PC-3 (cell line): Measurements from ENCODE around the gene ULK4. TPM values are rescaled to one million over a fixed set of nuclear protein-coding genes. Genes with fewer than 3 reads are reported as not detected.
"Not testable (repeated sequence)": the region's sequence is repeated elsewhere in the genome, so short reads cannot be mapped to it uniquely, and the experiment has no call there.

Experiments
- ATAC-seq: fragments of 200-7000 bp; cut with Tn5 transposase; 2 replicates; pipeline ENCODE4 v1.9.1; 2020; ENCODE audit warnings: mild to moderate bottlenecking, moderate library complexity
- BruUV-seq: library from RNA; stranded (reverse); fragments of 400-500 nt; replicated peaks from 2 replicates; lab custom pipeline; 2021; lab: Mats Ljungman, UMichigan
- CTCF ChIA-PET: fragments of 300-600 bp; sonication (Branson Sonifier 250); formaldehyde crosslinking; loops from one replicate; lab custom pipeline; 2022; ENCODE audit warnings: antibody characterized with exemption; lab: Charles Lee
- POLR2A ChIA-PET: fragments of 300-600 bp; sonication (Branson Sonifier 250); formaldehyde crosslinking; loops from one replicate; lab custom pipeline; 2022; ENCODE audit warnings: antibody characterized with exemption; ENCODE audit not compliant: unreplicated experiment; lab: Charles Lee
- DNase-seq: peaks from one replicate; pipeline ENCODE4 v3.0.0-alpha.2; 2015
- H2AFZ ChIP-seq: fragments of 300-600 bp; sonication (generic); 2 replicates; pipeline ENCODE4 v1.6.0; 2016; ENCODE audit warnings: antibody characterized with exemption, low read length
- H3F3A ChIP-seq: fragments of 300-600 bp; sonication (generic); one replicate; pipeline ENCODE4 v1.6.0; 2017; ENCODE audit warnings: antibody characterized with exemption, low read length, control low read depth, mild to moderate bottlenecking; ENCODE audit not compliant: unreplicated experiment
- H3K27ac ChIP-seq: fragments of 300-600 bp; sonication (generic); 2 replicates; pipeline ENCODE4 v1.5.1; 2016; ENCODE audit warnings: mild to moderate bottlenecking, low read length
- H3K27me3 ChIP-seq: fragments of 300-600 bp; sonication (generic); 2 replicates; pipeline ENCODE4 v1.6.1; 2016; ENCODE audit warnings: low read length, mixed read lengths
- H3K36me3 ChIP-seq: fragments of 300-600 bp; sonication (generic); 2 replicates; pipeline ENCODE4 v1.6.1; 2016; ENCODE audit warnings: low read depth, mixed run types, low read length, mixed read lengths
- H3K4me1 ChIP-seq: fragments of 300-600 bp; sonication (generic); 2 replicates; pipeline ENCODE4 v1.5.1; 2016; ENCODE audit warnings: low read length; ENCODE audit not compliant: insufficient read depth
- H3K4me2 ChIP-seq: fragments of 300-600 bp; sonication (generic); 2 replicates; pipeline ENCODE4 v1.6.0; 2016; ENCODE audit warnings: low read length
- H3K4me3 ChIP-seq: fragments of 300-600 bp; sonication (generic); 2 replicates; pipeline ENCODE4 v1.5.1; 2016; ENCODE audit warnings: mild to moderate bottlenecking, low read length, mixed read lengths
- H3K79me2 ChIP-seq: fragments of 300-600 bp; sonication (generic); 2 replicates; pipeline ENCODE4 v1.6.1; 2017; ENCODE audit warnings: low read length, mixed read lengths
- H3K9ac ChIP-seq: fragments of 300-600 bp; sonication (generic); 2 replicates; pipeline ENCODE4 v1.6.0; 2016; ENCODE audit warnings: mild to moderate bottlenecking, low read length
- H3K9me2 ChIP-seq: fragments of 300-600 bp; sonication (generic); replicated peaks from 2 replicates; pipeline ENCODE4 v1.6.1; 2016; ENCODE audit warnings: mixed run types, low read length, mixed read lengths
- H3K9me3 ChIP-seq: fragments of 300-600 bp; sonication (generic); 2 replicates; pipeline ENCODE4 v1.6.1; 2016; ENCODE audit warnings: low read length, mixed read lengths
- H4K20me1 ChIP-seq: fragments of 300-600 bp; sonication (generic); 2 replicates; pipeline ENCODE4 v1.6.1; 2016; ENCODE audit warnings: low read length, mixed read lengths
- EZH2 ChIP-seq: fragments of 300-600 bp; sonication (generic); IDR thresholded peaks from one replicate; pipeline ENCODE4 v1.6.1; 2017; ENCODE audit warnings: antibody characterized with exemption, mild to moderate bottlenecking, low read length; ENCODE audit not compliant: unreplicated experiment
- EZH2phosphoT487 ChIP-seq: fragments of 300-600 bp; sonication (generic); IDR thresholded peaks from 2 replicates; pipeline ENCODE4 v1.6.1; 2018; ENCODE audit warnings: mild to moderate bottlenecking, antibody characterized with exemption, low read length, borderline replicate concordance
- intact Hi-C: fragments of 100-400 bp; cut with micrococcal nuclease; formaldehyde crosslinking; loops from 2 replicates; pipeline ENCODE4 v1.9.0; 2023
- total RNA-seq: library from RNA; depleted of rRNA; stranded (reverse); fragments of >200 nt; gene quantifications from 2 replicates; pipeline ENCODE4 v1.2.3, GENCODE V29; 2014
- TF ChIP-seq, protein P1 (sequence below): fragments of 300-600 bp; sonication (generic); conservative IDR thresholded peaks from 2 replicates; pipeline ENCODE4 v1.5.1; 2017; ENCODE audit warnings: antibody characterized with exemption, low read depth, mild to moderate bottlenecking, low read length

Gene ULK4
- total RNA-seq, 1 experiment from 2014 or later = 4.8 TPM

DNA sequence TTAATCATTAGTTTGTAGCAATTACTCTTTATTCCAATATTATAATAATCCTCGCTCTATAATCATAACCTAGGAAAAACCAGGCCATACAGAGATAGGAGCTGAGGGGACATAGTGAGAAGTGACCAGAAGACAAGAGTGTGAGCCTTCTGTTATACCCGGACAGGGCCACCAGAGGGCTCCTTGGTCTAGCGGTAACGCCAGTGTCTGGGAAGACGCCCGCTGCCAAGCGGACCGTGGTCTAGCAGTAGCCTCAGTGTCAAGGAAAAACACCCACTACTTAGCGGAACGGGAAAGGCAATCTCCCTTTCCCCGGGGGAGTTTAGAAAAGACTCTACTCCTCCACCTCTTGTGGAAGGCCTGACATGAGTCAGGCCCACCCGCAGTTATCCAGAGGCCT, 266.1 kb downstream of the ULK4 start:
- not testable (repeated sequence) for H3K79me2 ChIP-seq

DNA sequence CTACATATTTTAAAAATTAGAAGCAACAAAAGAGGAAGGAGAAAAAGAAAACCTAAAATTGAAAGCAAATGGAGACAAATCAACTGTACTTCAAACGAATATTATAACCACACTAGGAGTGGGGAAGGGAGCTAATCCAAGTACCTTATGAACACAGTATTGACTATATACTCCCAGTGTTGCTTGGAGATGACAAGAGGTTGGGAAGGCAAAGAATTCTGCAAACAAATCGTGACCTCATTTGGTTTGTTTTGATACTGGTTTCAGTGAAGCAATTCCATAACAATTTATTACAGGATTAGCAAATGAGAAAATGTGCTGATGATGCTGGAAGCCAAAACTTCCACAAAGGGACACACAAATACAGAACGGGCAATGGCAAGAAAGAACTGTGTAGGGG, 268.1 kb downstream of the ULK4 start:
- TF ChIP-seq, protein P1, sequence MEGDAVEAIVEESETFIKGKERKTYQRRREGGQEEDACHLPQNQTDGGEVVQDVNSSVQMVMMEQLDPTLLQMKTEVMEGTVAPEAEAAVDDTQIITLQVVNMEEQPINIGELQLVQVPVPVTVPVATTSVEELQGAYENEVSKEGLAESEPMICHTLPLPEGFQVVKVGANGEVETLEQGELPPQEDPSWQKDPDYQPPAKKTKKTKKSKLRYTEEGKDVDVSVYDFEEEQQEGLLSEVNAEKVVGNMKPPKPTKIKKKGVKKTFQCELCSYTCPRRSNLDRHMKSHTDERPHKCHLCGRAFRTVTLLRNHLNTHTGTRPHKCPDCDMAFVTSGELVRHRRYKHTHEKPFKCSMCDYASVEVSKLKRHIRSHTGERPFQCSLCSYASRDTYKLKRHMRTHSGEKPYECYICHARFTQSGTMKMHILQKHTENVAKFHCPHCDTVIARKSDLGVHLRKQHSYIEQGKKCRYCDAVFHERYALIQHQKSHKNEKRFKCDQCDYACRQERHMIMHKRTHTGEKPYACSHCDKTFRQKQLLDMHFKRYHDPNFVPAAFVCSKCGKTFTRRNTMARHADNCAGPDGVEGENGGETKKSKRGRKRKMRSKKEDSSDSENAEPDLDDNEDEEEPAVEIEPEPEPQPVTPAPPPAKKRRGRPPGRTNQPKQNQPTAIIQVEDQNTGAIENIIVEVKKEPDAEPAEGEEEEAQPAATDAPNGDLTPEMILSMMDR = no peak
- no peak for TF ChIP-seq EZH2phosphoT487
- no peak for TF ChIP-seq EZH2
- no peak overlapping the region for H3K4me3 ChIP-seq
- intact Hi-C loops = no loop called here
- H4K20me1 ChIP-seq = no peaks in the 10 kb centered on the region
- H3K4me1 ChIP-seq = peaks cover 7% of the 10 kb centered on the region; the same call in 1 of the 2 replicates
- ATAC-seq (no peak), DNase-seq (no peak)
- BruUV-seq = no TSS peak
- H3K9me2 ChIP-seq = no peaks in the 10 kb centered on the region
- no peak overlapping the region for H3K27ac ChIP-seq
- ChIA-PET POLR2A (no interaction called here), CTCF (no interaction called here)
- no peak overlapping the region for H3K4me2 ChIP-seq
- H3F3A ChIP-seq = no peaks in the 10 kb centered on the region
- no peaks in the 10 kb centered on the region for H3K27me3 ChIP-seq
- no peak overlapping the region for H2AFZ ChIP-seq
- H3K9ac ChIP-seq = no peak overlapping the region
- H3K9me3 ChIP-seq = no peaks in the 10 kb centered on the region
- H3K36me3 ChIP-seq = no peaks in the 10 kb centered on the region
- no peaks in the 10 kb centered on the region for H3K79me2 ChIP-seq

More for the DNA sequence above, 266.1 kb downstream of the ULK4 start:
- TF ChIP-seq, protein P1 = peak; percentile 48; the same call in 1 of the 2 replicates
- H3K9me3 ChIP-seq, H3K27ac ChIP-seq, H4K20me1 ChIP-seq, POLR2A ChIA-PET, H3K4me1 ChIP-seq, H3K4me2 ChIP-seq, H3K9me2 ChIP-seq, H3F3A ChIP-seq, BruUV-seq, ATAC-seq, H3K4me3 ChIP-seq, H3K36me3 ChIP-seq, H2AFZ ChIP-seq, CTCF ChIA-PET, H3K27me3 ChIP-seq, H3K9ac ChIP-seq: not testable (repeated sequence)
- intact Hi-C loops = loop anchor here (2.0 kb wide), 1 partner anchor 185 kb away; no protein-coding TSS in a partner anchor
- DNase-seq = peak; percentile 21

DNA sequence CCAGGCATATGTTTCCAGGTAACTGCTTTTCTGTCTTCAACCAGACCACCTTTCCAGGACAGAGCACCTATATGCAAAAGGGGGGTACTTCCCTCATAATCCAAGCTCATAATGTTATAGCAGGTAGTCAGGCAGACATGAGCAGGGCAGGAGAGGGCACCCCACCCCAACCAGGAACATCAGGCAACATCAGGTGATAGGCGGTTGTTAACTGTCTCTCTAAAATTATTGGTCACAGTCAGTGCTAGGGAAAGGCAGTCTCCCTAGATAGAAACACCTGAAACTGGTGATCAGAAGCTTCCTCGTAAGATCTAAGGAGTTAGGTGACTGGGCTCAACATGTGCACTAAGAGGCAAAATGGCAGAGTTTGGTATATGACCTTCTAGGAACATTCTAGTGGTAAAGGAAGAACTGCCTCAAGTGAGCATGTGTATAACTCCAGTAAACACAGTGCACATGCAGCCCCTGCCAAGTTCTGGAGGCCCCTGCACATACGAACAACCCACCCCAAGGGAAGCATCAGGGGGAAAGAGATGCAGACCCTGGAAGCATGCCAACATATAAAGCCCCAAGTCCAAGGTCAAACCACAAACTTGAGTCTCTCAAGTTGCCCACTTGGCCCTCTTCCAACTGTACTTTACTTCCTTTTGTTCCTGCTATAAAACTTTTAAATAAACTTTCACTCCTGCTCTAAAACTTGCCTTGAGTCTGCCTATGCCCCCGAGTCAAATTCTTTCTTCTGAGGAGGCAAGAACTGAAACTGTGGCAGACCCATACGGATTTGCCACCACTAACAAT, 270.9 kb downstream of the ULK4 start:
- H3K4me3 ChIP-seq = no peak overlapping the region
- no peak overlapping the region for H3K27ac ChIP-seq
- H3K36me3 ChIP-seq = no peaks in the 10 kb centered on the region
- H3K4me1 ChIP-seq = peaks cover 7% of the 10 kb centered on the region; the same call in 1 of the 2 replicates
- peak overlapping the region; percentile 20; the same call in 1 of the 2 replicates for H3K4me2 ChIP-seq
- intact Hi-C loops = no loop called here
- no peak overlapping the region for H2AFZ ChIP-seq
- H3K9me3 ChIP-seq = no peaks in the 10 kb centered on the region
- TF ChIP-seq EZH2phosphoT487 (no peak), EZH2 (no peak)
- TF ChIP-seq, protein P1 = no peak
- no peaks in the 10 kb centered on the region for H3F3A ChIP-seq
- no TSS peak for BruUV-seq
- ChIA-PET CTCF (interaction anchor here (0.6 kb wide), 1 partner anchor 857 kb away, joined by 3 read pairs; no protein-coding TSS in a partner anchor), POLR2A (no interaction called here)
- H3K27me3 ChIP-seq = no peaks in the 10 kb centered on the region
- no peaks in the 10 kb centered on the region for H4K20me1 ChIP-seq
- H3K9ac ChIP-seq = no peak overlapping the region
- no peaks in the 10 kb centered on the region for H3K9me2 ChIP-seq
- H3K79me2 ChIP-seq = no peaks in the 10 kb centered on the region
- DNase-seq = peak; percentile 48
- ATAC-seq = peak; percentile 63
